ENCODE results near the gene CAMK1D. TPM values are rescaled to one million over a fixed set of nuclear protein-coding genes. Genes with fewer than 3 reads are reported as not detected.

Gene CAMK1D
- total RNA-seq, 1 donor from 2014 or later, result 22.5 TPM

GRCh38 chr10:12743941-12744340, 394.6 kb downstream of the CAMK1D start:
- no peak for TF ChIP-seq CTCF (IDR thresholded peaks at IDR 0.05)

GRCh38 chr10:12748186-12748585, 398.8 kb downstream of the CAMK1D start:
- no peaks in the 10 kb centered on the region for H3K4me1 ChIP-seq
- no peak overlapping the region for H3K4me3 ChIP-seq
- no peak for DNase-seq
- no peaks in the 10 kb centered on the region for H3K9me3 ChIP-seq
- no peaks in the 10 kb centered on the region for H3K27me3 ChIP-seq (ENCODE audit: low read depth)
- intact Hi-C loops (cut with DNase I), result no loop called here
- H3K27ac ChIP-seq, result no peak overlapping the region
- no peaks in the 10 kb centered on the region for H3K36me3 ChIP-seq
- TF ChIP-seq CTCF (IDR thresholded peaks at IDR 0.05), result no peak
- ATAC-seq, result no peak

More at GRCh38 chr10:12743941-12744340, 394.6 kb downstream of the CAMK1D start:
- no peaks in the 10 kb centered on the region for H3K36me3 ChIP-seq
- H3K4me1 ChIP-seq, result no peaks in the 10 kb centered on the region
- H3K9me3 ChIP-seq, result no peaks in the 10 kb centered on the region
- no peak for DNase-seq
- no peak overlapping the region for H3K4me3 ChIP-seq
- no peak for ATAC-seq
- H3K27ac ChIP-seq, result no peak overlapping the region
- no peaks in the 10 kb centered on the region for H3K27me3 ChIP-seq (ENCODE audit: low read depth)
- intact Hi-C loops (cut with DNase I), result no loop called here

- DNase-seq (no peak), ATAC-seq (no peak)
- TF ChIP-seq CTCF (IDR thresholded peaks at IDR 0.05), result no peak
- H3K9me3 ChIP-seq, result no peaks in the 10 kb centered on the region
- intact Hi-C loops (cut with DNase I), result no loop called here
- no peaks in the 10 kb centered on the region for H3K4me1 ChIP-seq
- H3K27me3 ChIP-seq (ENCODE audit: low read depth), result no peaks in the 10 kb centered on the region
- no peaks in the 10 kb centered on the region for H3K36me3 ChIP-seq
- H3K27ac ChIP-seq, result no peak overlapping the region
- H3K4me3 ChIP-seq, result no peak overlapping the region
These were observed 400.6 kb downstream of the CAMK1D start for GRCh38 chr10:12749760-12750478.

GRCh38 chr10:12750526-12751201, 401.3 kb downstream of the CAMK1D start:
- H3K4me3 ChIP-seq, result no peak overlapping the region
- no peaks in the 10 kb centered on the region for H3K9me3 ChIP-seq
- no peak for DNase-seq
- no peaks in the 10 kb centered on the region for H3K4me1 ChIP-seq
- no peaks in the 10 kb centered on the region for H3K36me3 ChIP-seq
- no peaks in the 10 kb centered on the region for H3K27me3 ChIP-seq (ENCODE audit: low read depth)
- ATAC-seq, result no peak
- no peak overlapping the region for H3K27ac ChIP-seq
- intact Hi-C loops (cut with DNase I), result no loop called here
- TF ChIP-seq CTCF (IDR thresholded peaks at IDR 0.05), result no peak

GRCh38 chr10:12755075-12755474, 405.7 kb downstream of the CAMK1D start:
- Histone ChIP-seq H3K27ac (no peak overlapping the region), H3K4me1 (no peaks in the 10 kb centered on the region), H3K4me3 (no peak overlapping the region), H3K27me3 (ENCODE audit: low read depth) (no peaks in the 10 kb centered on the region), H3K36me3 (no peaks in the 10 kb centered on the region), H3K9me3 (no peaks in the 10 kb centered on the region)
- no peak for TF ChIP-seq CTCF (IDR thresholded peaks at IDR 0.05)
- ATAC-seq, result no peak
- no peak for DNase-seq
- intact Hi-C loops (cut with DNase I), result no loop called here
